ENCODE data around the gene GON4L. TPM values are rescaled to one million over a fixed set of nuclear protein-coding genes. Genes with fewer than 3 reads are reported as not detected.

The GON4L gene, protein sequence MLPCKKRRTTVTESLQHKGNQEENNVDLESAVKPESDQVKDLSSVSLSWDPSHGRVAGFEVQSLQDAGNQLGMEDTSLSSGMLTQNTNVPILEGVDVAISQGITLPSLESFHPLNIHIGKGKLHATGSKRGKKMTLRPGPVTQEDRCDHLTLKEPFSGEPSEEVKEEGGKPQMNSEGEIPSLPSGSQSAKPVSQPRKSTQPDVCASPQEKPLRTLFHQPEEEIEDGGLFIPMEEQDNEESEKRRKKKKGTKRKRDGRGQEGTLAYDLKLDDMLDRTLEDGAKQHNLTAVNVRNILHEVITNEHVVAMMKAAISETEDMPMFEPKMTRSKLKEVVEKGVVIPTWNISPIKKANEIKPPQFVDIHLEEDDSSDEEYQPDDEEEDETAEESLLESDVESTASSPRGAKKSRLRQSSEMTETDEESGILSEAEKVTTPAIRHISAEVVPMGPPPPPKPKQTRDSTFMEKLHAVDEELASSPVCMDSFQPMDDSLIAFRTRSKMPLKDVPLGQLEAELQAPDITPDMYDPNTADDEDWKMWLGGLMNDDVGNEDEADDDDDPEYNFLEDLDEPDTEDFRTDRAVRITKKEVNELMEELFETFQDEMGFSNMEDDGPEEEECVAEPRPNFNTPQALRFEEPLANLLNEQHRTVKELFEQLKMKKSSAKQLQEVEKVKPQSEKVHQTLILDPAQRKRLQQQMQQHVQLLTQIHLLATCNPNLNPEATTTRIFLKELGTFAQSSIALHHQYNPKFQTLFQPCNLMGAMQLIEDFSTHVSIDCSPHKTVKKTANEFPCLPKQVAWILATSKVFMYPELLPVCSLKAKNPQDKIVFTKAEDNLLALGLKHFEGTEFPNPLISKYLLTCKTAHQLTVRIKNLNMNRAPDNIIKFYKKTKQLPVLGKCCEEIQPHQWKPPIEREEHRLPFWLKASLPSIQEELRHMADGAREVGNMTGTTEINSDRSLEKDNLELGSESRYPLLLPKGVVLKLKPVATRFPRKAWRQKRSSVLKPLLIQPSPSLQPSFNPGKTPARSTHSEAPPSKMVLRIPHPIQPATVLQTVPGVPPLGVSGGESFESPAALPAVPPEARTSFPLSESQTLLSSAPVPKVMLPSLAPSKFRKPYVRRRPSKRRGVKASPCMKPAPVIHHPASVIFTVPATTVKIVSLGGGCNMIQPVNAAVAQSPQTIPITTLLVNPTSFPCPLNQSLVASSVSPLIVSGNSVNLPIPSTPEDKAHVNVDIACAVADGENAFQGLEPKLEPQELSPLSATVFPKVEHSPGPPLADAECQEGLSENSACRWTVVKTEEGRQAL (N-terminal part only)
- total RNA-seq (10 to 100 TPM; 46.1 to 61.4 TPM), polyA plus RNA-seq (10 to 100 TPM; 16.2 to 18.6 TPM)
- long read RNA-seq, donor 1, full-length matches to known transcripts = 4 of 4 reads
- long read RNA-seq, donor 1, partial matches to known transcripts = 0 of 4 reads
- long read RNA-seq, donor 1, other reads (novel, unspliced or antisense) = 0 of 4 reads
- long read RNA-seq, donor 2, partial matches to known transcripts = 0 of 1 reads
- long read RNA-seq, donor 2, other reads (novel, unspliced or antisense) = 0 of 1 reads
- long read RNA-seq, donor 3, partial matches to known transcripts = 50 of 53 reads
- long read RNA-seq, donor 3, other reads (novel, unspliced or antisense) = 0 of 53 reads
- long read RNA-seq, donor 4, partial matches to known transcripts = 0 of 2 reads
- long read RNA-seq, donor 4, other reads (novel, unspliced or antisense) = 0 of 2 reads
- long read RNA-seq, donor 5, full-length matches to known transcripts = 3 of 8 reads
- long read RNA-seq, donor 5, partial matches to known transcripts = 5 of 8 reads
- long read RNA-seq, donor 5, other reads (novel, unspliced or antisense) = 0 of 8 reads

DNA sequence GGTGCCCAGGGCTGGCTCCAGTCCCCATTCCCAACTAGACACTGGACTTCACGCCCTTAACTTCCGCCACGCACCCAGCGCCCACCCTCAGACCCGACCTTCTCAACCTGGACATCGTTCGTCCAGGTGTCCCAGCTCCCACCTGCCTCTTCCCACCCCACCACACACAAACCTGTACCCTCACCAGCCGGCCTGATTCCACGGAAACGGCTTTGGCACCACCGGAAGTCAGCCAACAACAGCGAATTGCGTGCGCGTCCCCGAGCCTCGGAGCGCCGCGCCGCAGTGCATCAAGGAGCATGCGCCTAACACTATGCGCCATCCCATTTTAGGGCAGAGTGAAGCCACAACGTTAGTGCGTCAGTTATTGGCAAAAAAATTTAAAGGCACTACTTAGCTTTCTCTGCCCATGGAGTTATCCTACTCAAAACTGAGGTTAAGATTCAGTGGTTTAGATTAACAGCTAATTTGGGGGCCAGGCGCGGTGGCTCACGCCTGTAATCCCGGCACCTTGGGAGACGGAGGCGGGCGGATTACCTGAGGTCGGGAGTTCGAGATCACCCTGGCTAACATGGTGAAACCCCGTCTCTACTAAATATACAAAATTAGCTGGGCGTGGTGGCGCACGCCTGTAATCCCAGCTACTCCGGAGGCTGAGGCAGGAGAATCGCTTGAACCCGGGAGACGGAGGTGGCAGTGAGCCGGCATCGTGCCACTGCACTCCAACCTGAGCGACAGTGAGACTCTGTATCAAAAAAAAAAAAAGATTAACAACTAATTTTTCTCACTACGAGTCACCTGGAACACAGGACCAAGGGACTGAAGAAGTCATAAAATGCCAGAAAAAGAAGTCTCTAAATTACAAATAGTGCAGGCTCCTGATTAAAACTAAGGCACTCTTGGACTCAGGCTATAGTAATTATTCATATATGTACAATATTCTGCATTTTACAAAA lies at the start of gene GON4L:
GON4L (minus strand) TSS at position 240 of the 956 bp plus-strand sequence. CDS start 3,434 bp downstream, outside the sequence.
- Histone ChIP-seq H3K27ac (ENCODE audit: low read depth in 1 of 2, low read length in 1 of 2) (peak within 1 kb of the TSS; percentile 82 to 87), H3K36me3 (ENCODE audit: control insufficient read depth in 4 of 4, insufficient read depth in 4 of 4, low read length in 4 of 4) (peaks cover 11 to 18% (median 15%) of the 10 kb centered on the region in 4 donors), H3K4me3 (peak within 1 kb of the TSS; percentile 85), H3K27me3 (ENCODE audit: control insufficient read depth in 3 of 3, insufficient read depth in 3 of 3, low read length in 2 of 3) (no peaks in the 10 kb centered on the region), H3K9me3 (ENCODE audit: control insufficient read depth in 4 of 4, insufficient read depth in 3 of 4, low read length in 3 of 4) (no peaks in the 10 kb centered on the region), H3K9ac (ENCODE audit: insufficient read depth in 1 of 2, low read length in 2 of 2) (peak within 1 kb of the TSS; percentile 67 to 73), H3K4me1 (ENCODE audit: control insufficient read depth in 5 of 5, insufficient read depth in 5 of 5, low read length in 5 of 5) (peaks cover 0 to 26% (median 5%) of the 10 kb centered on the region in 5 donors)
- TF ChIP-seq, protein P1, sequence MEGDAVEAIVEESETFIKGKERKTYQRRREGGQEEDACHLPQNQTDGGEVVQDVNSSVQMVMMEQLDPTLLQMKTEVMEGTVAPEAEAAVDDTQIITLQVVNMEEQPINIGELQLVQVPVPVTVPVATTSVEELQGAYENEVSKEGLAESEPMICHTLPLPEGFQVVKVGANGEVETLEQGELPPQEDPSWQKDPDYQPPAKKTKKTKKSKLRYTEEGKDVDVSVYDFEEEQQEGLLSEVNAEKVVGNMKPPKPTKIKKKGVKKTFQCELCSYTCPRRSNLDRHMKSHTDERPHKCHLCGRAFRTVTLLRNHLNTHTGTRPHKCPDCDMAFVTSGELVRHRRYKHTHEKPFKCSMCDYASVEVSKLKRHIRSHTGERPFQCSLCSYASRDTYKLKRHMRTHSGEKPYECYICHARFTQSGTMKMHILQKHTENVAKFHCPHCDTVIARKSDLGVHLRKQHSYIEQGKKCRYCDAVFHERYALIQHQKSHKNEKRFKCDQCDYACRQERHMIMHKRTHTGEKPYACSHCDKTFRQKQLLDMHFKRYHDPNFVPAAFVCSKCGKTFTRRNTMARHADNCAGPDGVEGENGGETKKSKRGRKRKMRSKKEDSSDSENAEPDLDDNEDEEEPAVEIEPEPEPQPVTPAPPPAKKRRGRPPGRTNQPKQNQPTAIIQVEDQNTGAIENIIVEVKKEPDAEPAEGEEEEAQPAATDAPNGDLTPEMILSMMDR (IDR thresholded peaks at IDR 0.05; ENCODE audit: control extremely low read depth, extremely low read depth) = no peak
- peak; percentile 90 for ATAC-seq (ENCODE audit: insufficient read depth, low FRiP score)
- peak; percentile 91 to 98 (median 96) for DNase-seq
- 10 to 16% methylated on average over 42 to 46 of the region's 46 CpGs for WGBS, 2 donors

DNA sequence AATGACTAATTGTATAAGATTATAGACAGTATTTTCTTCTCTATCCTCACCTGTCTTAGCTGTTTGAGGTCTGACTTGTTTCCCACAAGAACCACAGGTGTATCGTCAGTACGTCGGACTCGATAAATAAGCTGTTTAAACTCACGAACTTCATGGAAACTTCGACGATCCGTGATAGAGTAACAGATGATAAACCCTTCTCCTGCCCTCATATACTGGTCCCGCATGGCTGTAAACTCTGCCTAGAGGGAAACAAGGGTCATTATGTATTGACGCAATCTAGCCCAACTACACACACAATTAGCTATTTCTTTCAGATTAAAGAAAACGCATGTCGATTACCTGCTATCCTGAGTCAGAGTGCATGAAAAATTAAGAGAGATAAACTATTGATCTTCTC lies 47.2 kb upstream of the GON4L start:
- Histone ChIP-seq H3K9me3 (ENCODE audit: control insufficient read depth in 4 of 4, insufficient read depth in 3 of 4, low read length in 3 of 4) (no peaks in the 10 kb centered on the region), H3K4me1 (ENCODE audit: control insufficient read depth in 5 of 5, insufficient read depth in 5 of 5, low read length in 5 of 5) (no peaks in the 10 kb centered on the region), H3K27ac (ENCODE audit: low read depth in 1 of 2, low read length in 1 of 2) (no peak overlapping the region), H3K9ac (ENCODE audit: insufficient read depth in 1 of 2, low read length in 2 of 2) (no peak overlapping the region), H3K36me3 (ENCODE audit: control insufficient read depth in 4 of 4, insufficient read depth in 4 of 4, low read length in 4 of 4) (peaks cover 34 to 41% (median 39%) of the 10 kb centered on the region in 4 donors), H3K4me3 (no peak overlapping the region), H3K27me3 (ENCODE audit: control insufficient read depth in 3 of 3, insufficient read depth in 3 of 3, low read length in 2 of 3) (no peaks in the 10 kb centered on the region)
- WGBS, 2 donors = 95 to 98% methylated on average over 12 of the region's 12 CpGs
- TF ChIP-seq, protein P1 (IDR thresholded peaks at IDR 0.05; ENCODE audit: control extremely low read depth, extremely low read depth) = no peak
- DNase-seq (no peak), ATAC-seq (ENCODE audit: insufficient read depth, low FRiP score) (no peak)

Measured in lung (tissue), 16 donors.